Lung (tissue), 12 donors: ENCODE data around the gene C16orf96. TPM values are rescaled to one million over a fixed set of nuclear protein-coding genes. Genes with fewer than 3 reads are reported as not detected.
A peak's percentile ranks its signal among the peaks of the same experiment; 100 is the strongest.

Source experiments
- ATAC-seq: fragments of 200-7000 bp; cut with Tn5 transposase; one replicate; pipeline ENCODE4 v1.9.1; 2020; ENCODE audit warnings: moderate number of reproducible peaks; ENCODE audit not compliant: insufficient read depth, low FRiP score
- DNase-seq, 3 donors: peaks; one replicate each; pipeline ENCODE4 v3.0.0-alpha.2; 2013 to 2017
- H3K27ac ChIP-seq, 2 donors: one replicate each; pipeline ENCODE4 v1.5.1; 2013; ENCODE audit warnings: mild to moderate bottlenecking in 2 of 2, moderate library complexity in 2 of 2, control low read depth in 1 of 2, inconsistent platforms in 1 of 2, low read depth in 1 of 2, low read length in 1 of 2
- H3K27me3 ChIP-seq, 3 donors: one replicate each; pipeline ENCODE4 v1.5.1; 2013; ENCODE audit warnings: low read length in 2 of 3; ENCODE audit not compliant: control insufficient read depth in 3 of 3, insufficient read depth in 3 of 3
- H3K36me3 ChIP-seq, 4 donors: one replicate each; pipeline ENCODE4 v1.5.1; 2013; ENCODE audit warnings: low read length in 4 of 4, mild to moderate bottlenecking in 1 of 4, moderate library complexity in 1 of 4; ENCODE audit not compliant: control insufficient read depth in 4 of 4, insufficient read depth in 4 of 4
- H3K4me1 ChIP-seq, 5 donors: one replicate each; pipeline ENCODE4 v1.5.1; 2013; ENCODE audit warnings: low read length in 5 of 5, mild to moderate bottlenecking in 2 of 5, moderate library complexity in 1 of 5; ENCODE audit not compliant: control insufficient read depth in 5 of 5, insufficient read depth in 5 of 5
- H3K4me3 ChIP-seq: one replicate; pipeline ENCODE4 v1.5.1; 2013; ENCODE audit warnings: mild to moderate bottlenecking, control low read depth, moderate library complexity
- H3K9ac ChIP-seq, 2 donors: one replicate each; pipeline ENCODE4 v1.5.1; 2013; ENCODE audit warnings: low read length in 2 of 2, control low read depth in 1 of 2; ENCODE audit not compliant: insufficient read depth in 1 of 2
- H3K9me3 ChIP-seq, 4 donors: one replicate each; pipeline ENCODE4 v1.5.1; 2013; ENCODE audit warnings: low read length in 3 of 4, mild to moderate bottlenecking in 1 of 4, moderate library complexity in 1 of 4; ENCODE audit not compliant: control insufficient read depth in 4 of 4, insufficient read depth in 3 of 4
- CTCF ChIP-seq: IDR thresholded peaks from 2 replicates; pipeline ENCODE4 v1.5.1; 2012; ENCODE audit warnings: mild to moderate bottlenecking; ENCODE audit errors: control extremely low read depth, extremely low read depth
- WGBS, 2 donors: extraction: QIAGEN DNeasy Blood & Tissue Kit; methylation state at CpG; one replicate each; pipeline ENCODE4 v1.1.7; 2013; 5-methylcytosine and 5-hydroxymethylcytosine counted together
- polyA plus RNA-seq, 2 donors: library from polyadenylated mRNA; stranded (reverse); fragments of 200-250 nt; gene quantifications; one replicate each; pipeline ENCODE4 v1.2.1, GENCODE V29; 2013
- total RNA-seq, 2 donors: library from RNA; depleted of rRNA in 1 of 2; stranded (reverse); fragments of >200 nt in 1 of 2; gene quantifications; one replicate each; pipeline ENCODE4 v1.2.1, GENCODE V29; 2014 to 2021
- donor health status: control.
- donor health status: control.
- donor health status: Bipolar disorder and iron deficiency.
- donor health status: healthy.
- donor health status: DM: yes; HTN: yes; CAD: no.

The C16orf96 gene
- total and polyA plus RNA-seq, 4 donors: 0.03 to 0.37 (median 0.16) TPM

DNA sequence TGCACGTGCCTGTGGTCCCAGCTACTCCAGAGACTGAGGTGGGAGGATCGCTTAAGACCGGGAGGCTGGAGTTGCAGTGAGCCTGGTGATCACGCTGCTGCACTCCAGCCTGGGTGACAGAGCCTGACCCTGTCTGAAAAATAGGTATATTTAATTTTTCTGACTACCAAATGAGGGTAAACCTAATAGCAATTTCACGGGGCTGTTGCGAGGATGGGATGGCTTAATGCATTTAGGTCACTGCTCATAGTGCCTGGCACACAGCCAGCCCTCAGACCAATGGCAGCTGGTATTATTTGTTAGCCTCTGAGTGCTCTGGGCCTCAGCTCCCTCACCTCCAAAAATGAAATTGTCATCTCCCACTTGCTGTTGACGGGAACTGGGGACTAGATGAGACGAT lies 11.7 kb upstream of the C16orf96 start:
- no peaks in the 10 kb centered on the region for H3K27me3 ChIP-seq
- H3K4me1 ChIP-seq: no peaks in the 10 kb centered on the region
- H3K9me3 ChIP-seq: peaks cover 0 to 5% (median 0%) of the 10 kb centered on the region in 4 donors
- ATAC-seq (no peak), DNase-seq (peak; percentile 36 to 61 (median 56))
- H3K36me3 ChIP-seq: no peaks in the 10 kb centered on the region
- TF ChIP-seq CTCF: no peak
- WGBS, 2 donors: 81 to 89% methylated on average over 8 of the region's 8 CpGs
- H3K27ac ChIP-seq: no peak overlapping the region
- H3K9ac ChIP-seq: no peak overlapping the region
- H3K4me3 ChIP-seq: no peak overlapping the region

GRCh38 chr16:4548124-4548523 lies 8.0 kb upstream of the C16orf96 start:
- ATAC-seq (no peak), DNase-seq (no peak)
- Histone ChIP-seq H3K27me3 (no peaks in the 10 kb centered on the region), H3K4me1 (peaks cover 0 to 12% (median 0%) of the 10 kb centered on the region in 5 donors), H3K9me3 (no peaks in the 10 kb centered on the region), H3K36me3 (no peaks in the 10 kb centered on the region), H3K4me3 (no peak overlapping the region), H3K9ac (no peak overlapping the region), H3K27ac (no peak overlapping the region)
- TF ChIP-seq CTCF: no peak
- WGBS, 2 donors: 81 to 88% methylated on average over 13 of the region's 13 CpGs

DNA sequence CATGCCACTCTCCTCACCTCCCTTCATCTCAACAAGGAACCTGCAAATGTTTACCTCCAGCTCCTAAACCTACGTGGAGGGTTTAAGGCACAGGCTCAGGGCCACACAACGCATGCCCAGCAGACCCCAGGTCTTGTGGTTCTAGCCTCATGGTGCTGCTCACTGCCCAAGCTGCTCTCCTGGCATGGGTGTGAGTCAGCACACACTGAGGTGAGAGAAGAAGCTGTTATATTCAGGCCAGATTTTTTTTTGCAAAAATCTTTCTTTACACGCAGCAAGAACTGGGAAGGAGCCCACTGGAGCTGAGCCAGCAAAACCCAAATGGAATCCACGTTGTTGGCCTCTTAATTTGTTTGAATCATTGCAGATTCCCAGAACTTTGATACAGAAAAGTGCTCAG lies 5.5 kb upstream of the C16orf96 start:
- Histone ChIP-seq H3K27ac (no peak overlapping the region), H3K4me3 (no peak overlapping the region), H3K36me3 (no peaks in the 10 kb centered on the region), H3K9ac (no peak overlapping the region), H3K27me3 (no peaks in the 10 kb centered on the region), H3K9me3 (no peaks in the 10 kb centered on the region), H3K4me1 (peaks cover 0 to 16% (median 0%) of the 10 kb centered on the region in 5 donors)
- 43 to 69% methylated on average over 4 of the region's 4 CpGs for WGBS, 2 donors
- ATAC-seq (no peak), DNase-seq (peak in 1 of 3 donors; percentile 38)
- TF ChIP-seq CTCF: no peak

- no peak overlapping the region for H3K9ac ChIP-seq
- H3K9me3 ChIP-seq: no peaks in the 10 kb centered on the region
- H3K27ac ChIP-seq: no peak overlapping the region
- DNase-seq (peak; percentile 42 to 86 (median 64)), ATAC-seq (no peak)
- H3K4me3 ChIP-seq: no peak overlapping the region
- peaks cover 0 to 16% (median 0%) of the 10 kb centered on the region in 5 donors for H3K4me1 ChIP-seq
- no peaks in the 10 kb centered on the region for H3K27me3 ChIP-seq
- 64 to 78% methylated on average over 3 of the region's 3 CpGs for WGBS, 2 donors
- H3K36me3 ChIP-seq: no peaks in the 10 kb centered on the region
- TF ChIP-seq CTCF: no peak
Measured at GRCh38 chr16:4552541-4552940, 3.6 kb upstream of the C16orf96 start.
